Trophoblast cell (in vitro differentiated cells and primary cell): ENCODE measurements around the gene MYO5A.

ENCODE experiments used
- DNase-seq, 2 donors: peaks; one replicate each; pipeline ENCODE4 v3.0.0-alpha.2; 2016
- H2AFZ ChIP-seq: 2 replicates; pipeline ENCODE4 v1.6.1; 2013; ENCODE audit warnings: low read length, moderate library complexity, mild to moderate bottlenecking; ENCODE audit not compliant: insufficient read depth, poor library complexity
- H2AK5ac ChIP-seq: 2 replicates; pipeline ENCODE4 v1.6.1; 2013; ENCODE audit warnings: mild to moderate bottlenecking, low read length
- H2BK120ac ChIP-seq: 2 replicates; pipeline ENCODE4 v1.6.1; 2013; ENCODE audit warnings: low read length, mild to moderate bottlenecking, moderate library complexity; ENCODE audit not compliant: insufficient read depth, poor library complexity
- H2BK12ac ChIP-seq: 2 replicates; pipeline ENCODE4 v1.6.1; 2013; ENCODE audit warnings: mild to moderate bottlenecking, low read length, moderate library complexity
- H2BK5ac ChIP-seq: 2 replicates; pipeline ENCODE4 v1.6.1; 2013; ENCODE audit warnings: low read length, low read depth, moderate library complexity, mild to moderate bottlenecking; ENCODE audit not compliant: poor library complexity
- H3K14ac ChIP-seq: 2 replicates; pipeline ENCODE4 v1.6.1; 2013; ENCODE audit warnings: mild to moderate bottlenecking, low read length
- H3K18ac ChIP-seq: 2 replicates; pipeline ENCODE4 v1.6.1; 2013; ENCODE audit warnings: mild to moderate bottlenecking, low read length
- H3K23ac ChIP-seq: 2 replicates; pipeline ENCODE4 v1.6.1; 2013; ENCODE audit warnings: low read length
- H3K27ac ChIP-seq: 2 replicates; pipeline ENCODE4 v1.5.1; 2013; ENCODE audit warnings: low read depth, mild to moderate bottlenecking, inconsistent platforms, low read length, moderate library complexity
- H3K27me3 ChIP-seq: 2 replicates; pipeline ENCODE4 v1.6.1; 2013; ENCODE audit warnings: inconsistent platforms, mild to moderate bottlenecking, low read length, moderate library complexity; ENCODE audit not compliant: insufficient read depth
- H3K36me3 ChIP-seq, 2 experiments: 1 replicate in 1 of 2; 2 replicates in 1 of 2; pipeline ENCODE4 v1.6.1; 2013; ENCODE audit warnings: low read length in 2 of 2, mild to moderate bottlenecking in 2 of 2, moderate library complexity in 1 of 2; ENCODE audit not compliant: insufficient read depth in 2 of 2, control insufficient read depth in 1 of 2
- H3K4ac ChIP-seq: 2 replicates; pipeline ENCODE4 v1.6.1; 2013; ENCODE audit warnings: low read depth, mild to moderate bottlenecking, low read length, moderate library complexity
- H3K4me1 ChIP-seq, 2 experiments: 1 replicate in 1 of 2; 2 replicates in 1 of 2; pipeline ENCODE4 v1.6.1; 2013; ENCODE audit warnings: low read length in 2 of 2, mild to moderate bottlenecking in 2 of 2, moderate library complexity in 1 of 2; ENCODE audit not compliant: insufficient read depth in 2 of 2, control insufficient read depth in 1 of 2
- H3K4me2 ChIP-seq: 2 replicates; pipeline ENCODE4 v1.6.1; 2013; ENCODE audit warnings: inconsistent platforms, mild to moderate bottlenecking, low read length, moderate library complexity
- H3K4me3 ChIP-seq: 2 replicates; pipeline ENCODE4 v1.5.1; 2013; ENCODE audit warnings: mild to moderate bottlenecking, low read depth, low read length, inconsistent platforms
- H3K79me1 ChIP-seq: one replicate; pipeline ENCODE4 v1.6.1; 2013; ENCODE audit warnings: low read length
- H3K79me2 ChIP-seq: 2 replicates; pipeline ENCODE4 v1.6.1; 2013; ENCODE audit warnings: low read length, mild to moderate bottlenecking; ENCODE audit not compliant: control insufficient read depth, insufficient read depth, poor library complexity
- H3K9ac ChIP-seq: 2 replicates; pipeline ENCODE4 v1.6.1; 2013; ENCODE audit warnings: mild to moderate bottlenecking, low read length
- H3K9me3 ChIP-seq: 2 replicates; pipeline ENCODE4 v1.6.1; 2013; ENCODE audit warnings: low read depth, mild to moderate bottlenecking, control low read depth, inconsistent platforms, low read length; ENCODE audit not compliant: insufficient read depth
- H4K12ac ChIP-seq: 2 replicates; pipeline ENCODE4 v1.6.1; 2013; ENCODE audit warnings: low read depth, mild to moderate bottlenecking, low read length, moderate library complexity
- H4K8ac ChIP-seq: 2 replicates; pipeline ENCODE4 v1.6.1; 2013; ENCODE audit warnings: low read depth, mild to moderate bottlenecking, low read length, moderate library complexity
- H4K91ac ChIP-seq: one replicate; pipeline ENCODE4 v1.6.1; 2013; ENCODE audit warnings: low read depth, mild to moderate bottlenecking, low read length, moderate library complexity
- WGBS: extraction: QIAGEN DNeasy Blood & Tissue Kit; methylation state at CpG from one replicate; pipeline ENCODE4 v1.1.7; 2013; ENCODE audit warnings: missing lambda C conversion rate; ENCODE audit not compliant: insufficient read length, insufficient coverage; ENCODE audit errors: extremely low coverage; 5-methylcytosine and 5-hydroxymethylcytosine counted together

The MYO5A gene

GRCh38 chr15:52496776-52497470, 31.8 kb downstream of the MYO5A start:
- Histone ChIP-seq H3K14ac (no peak overlapping the region), H4K12ac (no peak overlapping the region), H4K91ac (no peak overlapping the region), H3K4me1 (no peaks in the 10 kb centered on the region), H2BK12ac (no peak overlapping the region), H3K79me1 (no peaks in the 10 kb centered on the region), H4K8ac (no peak overlapping the region), H2BK120ac (no peak overlapping the region), H3K4ac (no peak overlapping the region), H3K4me2 (no peak overlapping the region), H3K36me3 (no peaks in the 10 kb centered on the region), H3K18ac (no peak overlapping the region), H3K4me3 (no peak overlapping the region), H3K23ac (no peak overlapping the region), H3K27ac (no peak overlapping the region), H3K27me3 (no peaks in the 10 kb centered on the region), H3K9ac (no peak overlapping the region), H2BK5ac (no peak overlapping the region), H3K9me3 (no peaks in the 10 kb centered on the region), H2AK5ac (no peak overlapping the region), H2AFZ (no peak overlapping the region), H3K79me2 (no peaks in the 10 kb centered on the region)
- no peak for DNase-seq
- WGBS: no CpG with 5 or more reads among the region's 6 CpGs

- Histone ChIP-seq H3K9me3 (no peaks in the 10 kb centered on the region), H4K12ac (no peak overlapping the region), H2BK12ac (no peak overlapping the region), H3K36me3 (no peaks in the 10 kb centered on the region), H4K8ac (no peak overlapping the region), H2BK5ac (no peak overlapping the region), H2BK120ac (no peak overlapping the region), H3K27ac (no peak overlapping the region), H4K91ac (no peak overlapping the region), H3K4ac (no peak overlapping the region), H3K4me2 (no peak overlapping the region), H2AK5ac (no peak overlapping the region), H3K9ac (no peak overlapping the region), H3K4me1 (no peaks in the 10 kb centered on the region), H3K4me3 (no peak overlapping the region), H3K27me3 (no peaks in the 10 kb centered on the region), H2AFZ (no peak overlapping the region), H3K79me2 (no peaks in the 10 kb centered on the region), H3K14ac (no peak overlapping the region), H3K79me1 (no peaks in the 10 kb centered on the region), H3K18ac (no peak overlapping the region), H3K23ac (no peak overlapping the region)
- DNase-seq: no peak
- no CpG with 5 or more reads among the region's 4 CpGs for WGBS
These were observed 32.5 kb downstream of the MYO5A start for GRCh38 chr15:52496175-52496574.

- no peak overlapping the region for H4K91ac ChIP-seq
- H3K4me2 ChIP-seq: no peak overlapping the region
- H2AK5ac ChIP-seq: no peak overlapping the region
- H2BK5ac ChIP-seq: no peak overlapping the region
- H3K4me1 ChIP-seq: no peaks in the 10 kb centered on the region
- H3K14ac ChIP-seq: no peak overlapping the region
- no peak overlapping the region for H2BK12ac ChIP-seq
- H2BK120ac ChIP-seq: no peak overlapping the region
- H3K9ac ChIP-seq: no peak overlapping the region
- H3K9me3 ChIP-seq: no peaks in the 10 kb centered on the region
- no peaks in the 10 kb centered on the region for H3K79me1 ChIP-seq
- H3K27ac ChIP-seq: no peak overlapping the region
- H3K4me3 ChIP-seq: no peak overlapping the region
- no peaks in the 10 kb centered on the region for H3K27me3 ChIP-seq
- no peak overlapping the region for H3K4ac ChIP-seq
- no peak overlapping the region for H2AFZ ChIP-seq
- no peaks in the 10 kb centered on the region for H3K79me2 ChIP-seq
- no peaks in the 10 kb centered on the region for H3K36me3 ChIP-seq
- no peak for DNase-seq
- no peak overlapping the region for H4K12ac ChIP-seq
- H3K18ac ChIP-seq: no peak overlapping the region
- H3K23ac ChIP-seq: no peak overlapping the region
- H4K8ac ChIP-seq: no peak overlapping the region
These were observed 33.6 kb downstream of the MYO5A start for GRCh38 chr15:52495125-52495524.

GRCh38 chr15:52493968-52494367, 34.7 kb downstream of the MYO5A start:
- H3K18ac ChIP-seq: no peak overlapping the region
- no peak overlapping the region for H2BK5ac ChIP-seq
- no peaks in the 10 kb centered on the region for H3K36me3 ChIP-seq
- no peaks in the 10 kb centered on the region for H3K79me1 ChIP-seq
- H2BK120ac ChIP-seq: no peak overlapping the region
- no peak overlapping the region for H3K14ac ChIP-seq
- WGBS: no CpG with 5 or more reads among the region's 3 CpGs
- H3K27me3 ChIP-seq: no peaks in the 10 kb centered on the region
- H3K27ac ChIP-seq: no peak overlapping the region
- no peak overlapping the region for H2BK12ac ChIP-seq
- H3K79me2 ChIP-seq: no peaks in the 10 kb centered on the region
- no peak overlapping the region for H3K9ac ChIP-seq
- no peak overlapping the region for H4K8ac ChIP-seq
- H2AFZ ChIP-seq: no peak overlapping the region
- no peak overlapping the region for H4K91ac ChIP-seq
- no peak for DNase-seq
- no peak overlapping the region for H3K4ac ChIP-seq
- no peak overlapping the region for H3K4me2 ChIP-seq
- H3K4me3 ChIP-seq: no peak overlapping the region
- no peak overlapping the region for H3K23ac ChIP-seq
- no peak overlapping the region for H2AK5ac ChIP-seq
- no peaks in the 10 kb centered on the region for H3K9me3 ChIP-seq
- no peaks in the 10 kb centered on the region for H3K4me1 ChIP-seq
- H4K12ac ChIP-seq: no peak overlapping the region
